Calu3 (cell line): ENCODE measurements around the gene HOXA7. TPM values are rescaled to one million over a fixed set of nuclear protein-coding genes. Genes with fewer than 3 reads are reported as not detected.

Source experiments
- BruUV-seq: library from RNA; stranded (reverse); fragments of 400-500 nt; replicated peaks from 2 replicates; lab custom pipeline; 2021; lab: Mats Ljungman, UMichigan
- CTCF ChIA-PET: fragments of 300-600 bp; sonication (Branson Sonifier 250); formaldehyde crosslinking; loops from one replicate; lab custom pipeline; 2022; ENCODE audit warnings: antibody characterized with exemption; lab: Charles Lee
- DNase-seq: peaks from one replicate; pipeline ENCODE4 v3.0.0; 2022
- H3K27ac Mint-ChIP-seq: one replicate; pipeline ENCODE4 v1.8.0; 2022; ENCODE audit warnings: mixed read lengths; ENCODE audit not compliant: unreplicated experiment
- H3K27me3 Mint-ChIP-seq: one replicate; pipeline ENCODE4 v1.8.0; 2022; ENCODE audit warnings: mixed read lengths; ENCODE audit not compliant: unreplicated experiment
- H3K36me3 Mint-ChIP-seq: one replicate; pipeline ENCODE4 v1.8.0; 2022; ENCODE audit warnings: mild to moderate bottlenecking, moderate library complexity, mixed read lengths; ENCODE audit not compliant: insufficient read depth, unreplicated experiment
- H3K4me1 Mint-ChIP-seq: one replicate; pipeline ENCODE4 v1.8.0; 2022; ENCODE audit warnings: mild to moderate bottlenecking, low read depth, mixed read lengths; ENCODE audit not compliant: unreplicated experiment
- H3K4me3 Mint-ChIP-seq: one replicate; pipeline ENCODE4 v1.8.0; 2022; ENCODE audit warnings: mild to moderate bottlenecking, low read depth, moderate library complexity, mixed read lengths; ENCODE audit not compliant: unreplicated experiment
- H3K9me3 Mint-ChIP-seq: one replicate; pipeline ENCODE4 v1.8.0; 2022; ENCODE audit warnings: low read depth, mixed read lengths; ENCODE audit not compliant: unreplicated experiment
- CTCF ChIP-seq: fragments of 200-600 bp; IDR thresholded peaks from one replicate; pipeline ENCODE4 v1.8.0; 2022; ENCODE audit warnings: antibody characterized with exemption; ENCODE audit not compliant: unreplicated experiment
- intact Hi-C: fragments of 100-400 bp; cut with micrococcal nuclease; formaldehyde crosslinking; loops from one replicate; pipeline ENCODE4 v1.10.0; 2022; ENCODE audit not compliant: unreplicated experiment
- total RNA-seq: library from RNA; stranded (reverse); gene quantifications from 2 replicates; pipeline ENCODE4 v1.2.3, GENCODE V29; 2022

Gene HOXA7
- total RNA-seq, 1 experiment from 2014 or later: not detected

- Mint-ChIP-seq H3K36me3 (peaks cover 7% of the 10 kb centered on the region), H3K4me3 (no peak overlapping the region), H3K9me3 (no peaks in the 10 kb centered on the region), H3K4me1 (peaks cover under 1% of the 10 kb centered on the region), H3K27ac (no peak overlapping the region), H3K27me3 (peaks cover 23% of the 10 kb centered on the region)
- intact Hi-C loops: no loop called here
- no TSS peak for BruUV-seq
- DNase-seq: no peak
- no peak for TF ChIP-seq CTCF
- CTCF ChIA-PET: interaction anchor here (1.9 kb wide), 1 partner anchor 475 kb away, joined by 5 read pairs; no protein-coding TSS in a partner anchor
These were observed 634 bp upstream of the HOXA7 start for GRCh38 chr7:27156916-27157701.

GRCh38 chr7:27155816-27156507 is 513 bp downstream of the HOXA7 start:
- Mint-ChIP-seq H3K27me3 (peaks cover 35% of the 10 kb centered on the region), H3K9me3 (no peaks in the 10 kb centered on the region), H3K36me3 (peaks cover 14% of the 10 kb centered on the region), H3K27ac (no peak overlapping the region), H3K4me3 (no peak overlapping the region), H3K4me1 (peaks cover 11% of the 10 kb centered on the region)
- TF ChIP-seq CTCF: no peak
- no TSS peak for BruUV-seq
- intact Hi-C loops: no loop called here
- CTCF ChIA-PET: no interaction called here
- DNase-seq: no peak

- H3K27me3 Mint-ChIP-seq: peaks cover 36% of the 10 kb centered on the region
- no peak for TF ChIP-seq CTCF
- H3K4me3 Mint-ChIP-seq: no peak overlapping the region
- CTCF ChIA-PET: no interaction called here
- H3K9me3 Mint-ChIP-seq: no peaks in the 10 kb centered on the region
- intact Hi-C loops: loop anchor here (5.0 kb wide), 1 partner anchor 1263 kb away; no protein-coding TSS in a partner anchor
- H3K36me3 Mint-ChIP-seq: peaks cover 18% of the 10 kb centered on the region
- H3K4me1 Mint-ChIP-seq: peaks cover 11% of the 10 kb centered on the region
- no peak for DNase-seq
- BruUV-seq: no TSS peak
- no peak overlapping the region for H3K27ac Mint-ChIP-seq
These were observed 1.3 kb downstream of the HOXA7 start for GRCh38 chr7:27154901-27155815.

GRCh38 chr7:27154369-27154768 is 2.1 kb downstream of the HOXA7 start:
- Mint-ChIP-seq H3K4me3 (no peak overlapping the region), H3K27ac (no peak overlapping the region), H3K9me3 (no peaks in the 10 kb centered on the region), H3K27me3 (peaks cover 36% of the 10 kb centered on the region), H3K4me1 (peaks cover 11% of the 10 kb centered on the region), H3K36me3 (peaks cover 24% of the 10 kb centered on the region)
- no TSS peak for BruUV-seq
- intact Hi-C loops: loop anchor here (5.0 kb wide), 1 partner anchor 1262 kb away; no protein-coding TSS in a partner anchor
- no peak for TF ChIP-seq CTCF
- DNase-seq: no peak
- CTCF ChIA-PET: no interaction called here
